Measurements from ENCODE around the gene SH3PXD2B. TPM values are rescaled to one million over a fixed set of nuclear protein-coding genes. Genes with fewer than 3 reads are reported as not detected.

The SH3PXD2B gene
- total and polyA plus RNA-seq, 10 of the 15 experiments (the other 5 are each of a cell fraction or from before 2014, with no cell fraction given): 0.05 to 1.6 (median 0.57) TPM

GRCh38 chr5:172388246-172388733 is 66.0 kb downstream of the SH3PXD2B start (continued):
- TF ChIP-seq ZBTB40 (IDR thresholded peaks at IDR 0.05; ENCODE audit: borderline replicate concordance) (no peak), CBFB (IDR thresholded peaks at IDR 0.05; ENCODE audit: low read depth) (no peak), NR2C2 (IDR thresholded peaks at IDR 0.05; ENCODE audit: borderline replicate concordance, control insufficient read depth, insufficient read length, low read depth) (no peak), FOS (IDR thresholded peaks at IDR 0.05; ENCODE audit: borderline replicate concordance, extremely low read depth, insufficient read length) (no peak), TAF1 (IDR thresholded peaks at IDR 0.05; ENCODE audit: borderline replicate concordance, low read depth, low read length) (no peak), IRF4 (IDR thresholded peaks at IDR 0.05; ENCODE audit: low read depth, low read length) (no peak), NRF1 (conservative IDR thresholded peaks at IDR 0.05; ENCODE audit: low read depth, low read length) (no peak), ATF7 (IDR thresholded peaks at IDR 0.05; ENCODE audit: low read depth) (no peak)
- TF ChIP-seq, protein P1, sequence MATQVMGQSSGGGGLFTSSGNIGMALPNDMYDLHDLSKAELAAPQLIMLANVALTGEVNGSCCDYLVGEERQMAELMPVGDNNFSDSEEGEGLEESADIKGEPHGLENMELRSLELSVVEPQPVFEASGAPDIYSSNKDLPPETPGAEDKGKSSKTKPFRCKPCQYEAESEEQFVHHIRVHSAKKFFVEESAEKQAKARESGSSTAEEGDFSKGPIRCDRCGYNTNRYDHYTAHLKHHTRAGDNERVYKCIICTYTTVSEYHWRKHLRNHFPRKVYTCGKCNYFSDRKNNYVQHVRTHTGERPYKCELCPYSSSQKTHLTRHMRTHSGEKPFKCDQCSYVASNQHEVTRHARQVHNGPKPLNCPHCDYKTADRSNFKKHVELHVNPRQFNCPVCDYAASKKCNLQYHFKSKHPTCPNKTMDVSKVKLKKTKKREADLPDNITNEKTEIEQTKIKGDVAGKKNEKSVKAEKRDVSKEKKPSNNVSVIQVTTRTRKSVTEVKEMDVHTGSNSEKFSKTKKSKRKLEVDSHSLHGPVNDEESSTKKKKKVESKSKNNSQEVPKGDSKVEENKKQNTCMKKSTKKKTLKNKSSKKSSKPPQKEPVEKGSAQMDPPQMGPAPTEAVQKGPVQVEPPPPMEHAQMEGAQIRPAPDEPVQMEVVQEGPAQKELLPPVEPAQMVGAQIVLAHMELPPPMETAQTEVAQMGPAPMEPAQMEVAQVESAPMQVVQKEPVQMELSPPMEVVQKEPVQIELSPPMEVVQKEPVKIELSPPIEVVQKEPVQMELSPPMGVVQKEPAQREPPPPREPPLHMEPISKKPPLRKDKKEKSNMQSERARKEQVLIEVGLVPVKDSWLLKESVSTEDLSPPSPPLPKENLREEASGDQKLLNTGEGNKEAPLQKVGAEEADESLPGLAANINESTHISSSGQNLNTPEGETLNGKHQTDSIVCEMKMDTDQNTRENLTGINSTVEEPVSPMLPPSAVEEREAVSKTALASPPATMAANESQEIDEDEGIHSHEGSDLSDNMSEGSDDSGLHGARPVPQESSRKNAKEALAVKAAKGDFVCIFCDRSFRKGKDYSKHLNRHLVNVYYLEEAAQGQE (IDR thresholded peaks at IDR 0.05; ENCODE audit: low read depth, low read length): no peak
- TF ChIP-seq, protein P2, sequence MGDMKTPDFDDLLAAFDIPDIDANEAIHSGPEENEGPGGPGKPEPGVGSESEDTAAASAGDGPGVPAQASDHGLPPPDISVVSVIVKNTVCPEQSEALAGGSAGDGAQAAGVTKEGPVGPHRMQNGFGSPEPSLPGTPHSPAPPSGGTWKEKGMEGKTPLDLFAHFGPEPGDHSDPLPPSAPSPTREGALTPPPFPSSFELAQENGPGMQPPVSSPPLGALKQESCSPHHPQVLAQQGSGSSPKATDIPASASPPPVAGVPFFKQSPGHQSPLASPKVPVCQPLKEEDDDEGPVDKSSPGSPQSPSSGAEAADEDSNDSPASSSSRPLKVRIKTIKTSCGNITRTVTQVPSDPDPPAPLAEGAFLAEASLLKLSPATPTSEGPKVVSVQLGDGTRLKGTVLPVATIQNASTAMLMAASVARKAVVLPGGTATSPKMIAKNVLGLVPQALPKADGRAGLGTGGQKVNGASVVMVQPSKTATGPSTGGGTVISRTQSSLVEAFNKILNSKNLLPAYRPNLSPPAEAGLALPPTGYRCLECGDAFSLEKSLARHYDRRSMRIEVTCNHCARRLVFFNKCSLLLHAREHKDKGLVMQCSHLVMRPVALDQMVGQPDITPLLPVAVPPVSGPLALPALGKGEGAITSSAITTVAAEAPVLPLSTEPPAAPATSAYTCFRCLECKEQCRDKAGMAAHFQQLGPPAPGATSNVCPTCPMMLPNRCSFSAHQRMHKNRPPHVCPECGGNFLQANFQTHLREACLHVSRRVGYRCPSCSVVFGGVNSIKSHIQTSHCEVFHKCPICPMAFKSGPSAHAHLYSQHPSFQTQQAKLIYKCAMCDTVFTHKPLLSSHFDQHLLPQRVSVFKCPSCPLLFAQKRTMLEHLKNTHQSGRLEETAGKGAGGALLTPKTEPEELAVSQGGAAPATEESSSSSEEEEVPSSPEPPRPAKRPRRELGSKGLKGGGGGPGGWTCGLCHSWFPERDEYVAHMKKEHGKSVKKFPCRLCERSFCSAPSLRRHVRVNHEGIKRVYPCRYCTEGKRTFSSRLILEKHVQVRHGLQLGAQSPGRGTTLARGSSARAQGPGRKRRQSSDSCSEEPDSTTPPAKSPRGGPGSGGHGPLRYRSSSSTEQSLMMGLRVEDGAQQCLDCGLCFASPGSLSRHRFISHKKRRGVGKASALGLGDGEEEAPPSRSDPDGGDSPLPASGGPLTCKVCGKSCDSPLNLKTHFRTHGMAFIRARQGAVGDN (IDR thresholded peaks at IDR 0.05): no peak

Measured in GM12878 (cell line).